GM18907 (cell line): ENCODE data around the gene RETREG3.
A peak's percentile ranks its signal among the peaks of the same experiment; 100 is the strongest.
"Not testable (repeated sequence)": the region's sequence is repeated elsewhere in the genome, so short reads cannot be mapped to it uniquely, and the experiment has no call there.

Source experiments
- ATAC-seq: cut with Tn5 transposase; IDR thresholded peaks from one replicate; pipeline ENCODE4 v1.9.1; 2021; ENCODE audit warnings: mild to moderate bottlenecking, moderate library complexity; ENCODE audit not compliant: unreplicated experiment

RETREG3 gene

DNA sequence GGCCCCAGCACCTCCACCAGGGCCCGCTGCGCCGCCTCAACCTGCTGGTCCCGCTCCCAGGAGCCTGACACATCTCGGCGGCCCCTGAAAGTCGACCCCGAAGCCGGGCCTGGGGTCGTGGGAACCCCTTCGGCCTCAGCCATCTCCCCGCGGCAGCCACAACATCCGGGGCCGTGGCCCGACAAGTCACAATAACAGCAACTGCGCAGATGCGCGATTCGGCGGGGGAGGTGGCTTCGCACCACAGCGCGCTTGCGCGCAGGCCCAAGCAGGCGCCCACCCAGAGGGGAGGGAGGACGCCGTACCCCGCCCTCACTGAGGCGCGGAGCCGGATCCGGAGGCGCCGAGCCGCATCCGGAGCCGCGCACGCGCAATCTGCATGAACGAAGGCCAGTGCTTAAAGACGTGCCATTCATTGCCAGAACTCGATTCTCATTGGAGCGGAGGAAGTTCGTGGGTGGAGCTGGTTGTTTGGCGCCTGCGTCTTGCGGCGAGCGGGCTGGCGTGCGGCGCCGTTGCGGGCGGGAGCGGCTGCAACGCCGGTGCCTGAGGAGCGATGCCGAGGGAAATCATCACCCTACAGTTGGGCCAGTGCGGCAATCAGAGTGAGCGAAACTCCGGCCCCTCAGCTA, at the start of gene RETREG3, which contains the start of gene TUBG1:
RETREG3 (minus strand) TSS at position 193 of the 632 bp plus-strand sequence; CDS start at position 143, 50 bp downstream.
TUBG1 (plus strand) TSS at position 502 of the 632 bp plus-strand sequence; CDS start at position 557, 55 bp downstream.
- peak; percentile 86 for ATAC-seq

DNA sequence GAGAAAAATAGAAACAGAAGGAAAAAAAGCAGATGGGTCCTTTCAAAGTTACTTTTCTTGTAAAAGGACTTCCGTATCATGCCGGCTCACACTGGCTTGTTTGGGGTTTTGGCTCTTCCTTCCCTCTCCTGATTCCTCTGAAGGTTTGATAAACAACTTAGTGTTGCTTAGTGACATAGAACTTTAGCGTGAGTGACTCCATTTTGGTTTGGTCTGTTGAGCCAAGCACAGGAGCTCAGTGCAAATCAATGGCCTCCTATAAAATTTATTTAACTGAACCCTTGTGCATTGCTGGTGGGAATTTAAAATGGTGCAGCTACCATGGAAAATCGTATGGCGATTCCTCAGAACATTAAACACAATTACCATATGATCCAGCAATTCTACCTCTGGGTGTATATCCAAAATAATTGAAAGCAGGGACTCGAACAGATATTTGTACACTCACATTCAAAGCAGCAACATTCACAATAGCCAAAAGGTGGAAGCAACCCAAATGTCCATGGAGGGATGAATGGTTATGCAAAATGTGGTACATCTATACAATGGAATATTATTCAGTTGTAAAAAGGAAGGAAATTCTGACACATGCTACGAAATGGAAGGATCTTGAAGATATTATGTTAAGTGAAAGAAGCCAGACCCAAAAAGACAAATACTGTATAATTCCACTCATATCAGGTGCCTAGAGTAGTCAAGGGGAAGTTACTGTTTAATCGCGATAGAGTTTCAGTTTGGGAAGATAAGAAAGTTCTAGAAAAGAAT, 48.8 kb upstream of the RETREG3 start:
- no peak for ATAC-seq

DNA sequence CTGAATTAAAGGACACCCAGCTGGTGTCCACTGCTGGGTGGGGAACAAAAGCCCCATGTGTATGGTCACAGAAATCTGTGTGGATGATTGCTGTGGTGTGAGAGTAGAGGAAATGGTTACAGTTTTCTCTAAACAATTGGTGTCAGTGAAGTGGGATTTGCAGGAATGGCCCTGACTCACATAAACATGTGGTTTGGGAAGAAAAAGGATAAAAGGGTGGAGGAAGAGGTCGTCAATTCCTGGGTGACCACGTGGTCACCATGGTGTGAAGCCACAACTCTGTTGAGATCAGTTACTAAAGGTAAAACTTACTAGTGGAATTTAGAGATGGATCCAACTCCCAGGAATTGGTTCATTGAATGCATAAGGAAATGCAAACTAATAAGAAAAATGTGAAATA, 46.4 kb upstream of the RETREG3 start:
- ATAC-seq: no peak

GRCh38 chr17:42653179-42654124, 44.3 kb upstream of the RETREG3 start:
- no peak for ATAC-seq

DNA sequence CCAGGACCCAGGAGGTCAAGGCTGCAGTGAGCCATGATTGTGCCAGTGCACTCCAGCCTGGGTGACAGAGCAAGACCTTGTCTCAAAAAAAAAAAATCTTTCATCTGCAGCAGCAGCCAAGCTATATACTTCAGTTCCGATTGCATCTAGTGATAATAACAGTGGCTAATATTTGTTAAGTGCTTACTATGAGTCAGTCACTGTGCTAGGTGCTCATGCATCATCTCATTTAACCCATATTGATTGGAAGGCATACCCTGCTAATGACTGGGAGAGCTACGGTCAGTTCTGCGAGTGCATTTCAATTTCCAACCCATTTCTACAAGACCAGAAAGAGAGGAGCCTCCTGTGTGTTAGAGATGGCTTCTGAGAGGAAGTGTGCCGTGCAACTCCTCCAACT, 42.2 kb upstream of the RETREG3 start:
- ATAC-seq: no peak

DNA sequence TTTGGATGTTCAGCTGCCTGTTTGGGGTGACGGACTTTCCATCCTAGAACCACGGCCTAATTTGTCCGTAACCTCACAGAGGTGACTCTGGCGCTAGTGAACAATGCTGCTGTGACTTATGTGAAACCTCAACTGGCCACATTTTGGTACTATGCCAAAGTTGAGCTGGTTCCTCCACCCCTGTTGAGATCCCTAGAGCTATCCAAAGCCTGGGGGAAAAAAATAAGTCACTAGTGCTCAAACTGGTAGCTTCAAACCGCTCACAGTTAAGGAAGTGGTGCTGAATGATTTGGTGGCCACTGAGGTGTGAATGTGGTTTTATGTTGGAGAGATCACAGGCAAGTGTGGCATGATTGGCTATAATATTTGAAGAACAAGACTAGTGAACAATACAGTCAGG, 38.6 kb upstream of the RETREG3 start:
- ATAC-seq: no peak

DNA sequence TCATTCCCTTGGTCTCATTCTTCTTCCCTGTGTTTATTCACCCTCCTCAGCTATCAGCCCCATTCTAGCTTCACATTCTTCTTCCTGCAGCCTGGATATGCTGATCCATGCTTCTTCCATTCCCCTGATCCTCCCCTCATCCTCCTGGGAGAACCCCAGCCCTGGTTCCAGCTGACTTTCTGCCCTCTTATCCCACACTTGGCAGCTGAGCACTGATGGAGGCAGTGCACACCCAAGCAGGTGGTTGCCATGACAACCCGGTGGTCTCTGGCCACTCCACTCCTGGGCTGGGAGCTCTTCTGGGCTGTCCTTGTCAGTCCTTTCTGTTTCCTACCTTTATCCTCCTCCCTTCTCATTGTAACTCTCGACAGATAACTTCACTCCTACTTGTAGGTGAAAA, 33.2 kb upstream of the RETREG3 start:
- ATAC-seq: no peak

DNA sequence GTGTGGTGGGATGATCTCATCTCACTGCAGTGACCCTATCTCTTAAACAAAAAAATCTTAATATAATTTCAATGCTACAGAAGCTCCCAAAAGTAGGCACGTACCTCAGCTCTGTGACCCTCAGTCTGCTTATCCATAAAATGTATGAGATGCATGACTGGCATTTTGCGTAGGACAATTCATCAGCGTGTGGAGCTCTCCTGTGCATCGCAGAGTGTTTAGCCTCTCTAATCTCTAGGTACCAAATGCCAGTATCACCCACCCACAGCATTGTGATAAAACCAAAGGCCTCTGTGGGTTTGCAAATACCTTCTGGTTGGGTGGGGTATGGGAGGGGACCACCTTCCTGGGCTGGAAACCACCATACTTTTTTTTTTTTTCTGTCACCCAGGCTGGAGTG, 30.9 kb upstream of the RETREG3 start:
- ATAC-seq: no peak

DNA sequence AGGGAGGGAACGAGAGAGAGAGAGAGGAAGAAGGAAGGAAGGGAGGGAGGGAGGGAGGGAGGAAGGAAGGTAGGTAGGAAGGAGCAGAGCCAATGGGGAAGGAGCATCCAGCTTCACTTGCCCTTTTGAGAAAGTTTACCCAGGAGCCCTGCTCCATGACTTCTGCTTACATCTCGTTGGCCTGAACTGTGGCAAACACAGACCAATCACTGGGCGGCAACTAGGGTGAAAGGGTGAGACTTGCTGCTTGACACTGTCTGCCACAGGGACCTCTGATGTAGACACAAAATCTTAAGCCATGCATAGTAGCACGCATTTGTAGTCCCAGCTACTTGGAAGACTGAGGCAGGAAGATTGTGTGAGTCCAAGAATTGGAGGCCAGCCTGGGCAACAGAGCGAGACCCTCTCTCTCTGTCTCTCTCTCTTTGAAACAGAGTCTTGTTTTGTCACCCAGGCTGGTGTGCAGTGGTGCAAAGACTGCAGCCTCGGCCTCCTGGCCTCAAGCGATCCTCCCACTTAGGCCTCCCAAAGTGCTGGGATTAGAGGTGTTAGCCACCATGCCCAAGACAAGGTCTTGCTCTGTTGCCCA, 30.4 kb upstream of the RETREG3 start:
- ATAC-seq: no peak

- no peak for ATAC-seq
These were observed 23.8 kb upstream of the RETREG3 start for GRCh38 chr17:42632949-42633444.

DNA sequence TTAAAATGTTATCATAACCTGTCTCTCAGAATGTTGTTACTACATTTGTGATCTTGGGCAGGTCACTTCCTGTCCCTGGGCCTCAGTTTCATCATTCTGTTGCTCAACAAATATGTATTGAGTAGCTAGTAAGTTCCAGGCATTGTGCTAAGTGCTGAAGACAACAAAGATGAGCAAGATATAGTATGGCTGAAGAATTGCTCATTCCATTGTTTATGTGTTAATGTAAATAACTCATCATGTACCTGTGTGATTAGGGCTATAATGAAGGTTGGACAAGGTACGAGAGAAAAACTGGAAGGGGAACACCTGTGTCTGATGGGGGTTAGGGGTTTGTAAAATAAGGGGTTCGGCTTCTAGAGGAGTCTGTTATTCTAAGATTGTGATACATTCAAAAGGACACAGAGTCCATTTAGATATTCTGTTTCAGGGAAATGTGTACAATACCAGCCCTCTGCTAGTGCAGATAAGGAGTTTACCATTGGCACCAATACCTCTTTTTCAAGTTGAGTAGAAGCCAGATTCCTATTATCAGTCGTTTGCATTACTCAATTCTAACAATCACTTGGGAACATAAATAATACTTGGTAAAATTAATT, 20.3 kb upstream of the RETREG3 start:
- ATAC-seq: no peak

DNA sequence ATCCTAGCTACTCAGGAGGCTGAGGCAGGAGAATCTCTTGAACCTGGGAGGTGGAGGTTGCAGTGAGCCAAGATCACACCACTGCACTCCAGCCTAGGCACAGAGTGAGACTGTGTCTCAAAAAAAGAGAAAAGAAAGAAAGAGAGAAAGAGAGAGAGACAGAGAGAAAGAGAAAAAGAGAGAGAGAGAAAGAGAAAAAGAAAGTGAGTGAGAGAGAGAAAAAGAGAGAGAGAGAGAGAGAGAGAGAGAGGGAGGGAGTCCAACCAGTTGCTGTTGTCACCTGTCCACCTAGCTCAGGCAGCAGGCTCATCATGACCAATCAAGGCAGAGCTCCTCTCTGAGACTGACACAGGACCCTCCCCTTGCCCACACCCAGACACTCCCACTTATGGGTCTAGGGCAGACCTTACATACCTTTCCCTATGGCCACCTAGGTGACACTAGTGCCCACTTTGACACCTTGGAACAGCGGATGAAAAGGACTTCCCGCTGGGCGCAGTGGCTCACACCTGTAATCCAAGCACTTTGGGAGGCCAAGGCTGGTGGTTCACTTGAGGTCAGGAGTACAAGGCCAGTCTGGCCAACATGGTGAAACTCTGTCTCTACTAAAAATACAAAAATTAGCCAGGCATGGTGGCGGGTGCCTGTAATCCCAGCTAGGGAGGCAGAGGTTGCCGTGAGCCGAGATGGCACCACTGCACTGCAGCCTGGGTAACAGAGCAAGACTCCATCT, 18.0 kb upstream of the RETREG3 start:
- not testable (repeated sequence) for ATAC-seq

DNA sequence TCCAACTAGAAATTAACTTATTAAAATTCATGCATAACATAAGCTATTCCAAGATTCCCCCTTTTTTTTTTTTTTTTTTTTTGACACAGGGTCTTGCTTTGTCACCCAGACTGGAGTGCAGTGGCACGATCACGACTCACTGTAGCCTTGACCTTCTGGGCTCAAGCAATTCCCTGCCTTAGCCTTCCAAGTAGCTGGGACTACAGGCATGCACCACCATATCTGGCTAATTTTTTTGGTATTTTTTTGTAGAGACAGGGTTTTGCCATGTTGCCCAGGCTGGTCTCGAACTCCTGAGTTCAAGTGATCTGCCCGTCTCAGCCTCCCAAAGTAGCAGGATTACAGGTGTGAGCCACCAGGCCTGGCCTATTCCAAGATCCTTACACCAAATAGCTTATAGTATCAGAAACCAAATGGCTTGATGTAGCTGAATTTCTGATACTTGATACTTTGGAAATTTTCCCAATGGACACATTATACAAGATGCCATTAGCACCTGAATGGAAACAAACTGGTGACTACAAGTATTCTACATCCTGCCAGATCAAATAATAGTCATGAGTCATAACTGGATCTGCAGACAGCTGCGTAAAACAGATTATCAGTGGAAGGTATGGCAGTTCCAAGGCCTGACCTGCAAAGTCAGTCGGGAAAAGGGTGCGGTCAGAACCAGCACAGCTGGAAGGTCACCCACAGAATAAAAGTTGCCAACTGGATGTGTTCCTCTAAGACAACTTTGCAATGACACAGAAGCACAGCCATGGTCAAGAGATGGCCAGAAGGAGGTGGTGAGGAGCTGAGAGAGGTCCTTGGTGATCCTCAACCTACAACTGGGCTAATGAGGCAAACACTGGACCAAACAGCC, 14.8 kb upstream of the RETREG3 start:
- no peak for ATAC-seq

DNA sequence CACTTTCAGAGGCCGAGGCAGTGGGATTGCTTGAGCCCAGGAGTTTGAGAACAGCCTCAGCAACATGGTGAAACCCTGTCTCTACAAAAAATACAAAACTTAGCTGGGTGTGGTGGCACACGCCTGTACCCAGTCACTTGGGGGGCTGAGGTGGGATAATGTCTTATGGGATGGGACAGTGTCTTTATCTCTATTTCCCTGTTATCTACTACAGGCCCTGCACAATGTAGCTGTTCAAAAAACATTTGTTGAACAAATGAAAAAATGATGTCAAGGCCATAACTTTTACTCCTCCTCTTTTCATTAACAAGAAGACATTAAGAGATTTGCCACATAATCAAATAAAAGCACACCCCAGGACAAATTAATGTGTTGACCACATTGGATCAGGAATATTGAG, 14.1 kb upstream of the RETREG3 start:
- ATAC-seq: no peak

DNA sequence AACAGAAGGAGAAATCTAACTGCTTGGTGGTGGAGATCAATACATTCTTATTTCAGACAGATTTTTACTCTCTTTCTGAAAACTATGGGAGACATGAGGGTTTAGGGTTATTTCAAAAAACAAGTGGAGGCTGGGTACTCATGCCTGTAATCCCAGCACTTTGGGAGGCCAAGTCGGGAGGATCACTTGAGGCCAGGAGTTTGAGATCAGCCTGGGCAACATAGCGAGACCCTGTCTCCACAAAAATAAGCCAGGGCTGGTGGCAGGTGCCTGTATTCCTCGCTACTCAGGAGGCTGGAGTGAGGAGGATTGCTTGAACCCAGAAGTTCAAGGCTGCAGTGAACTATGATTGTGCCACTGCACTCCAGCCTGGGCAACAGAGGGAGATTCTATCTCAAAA, 12.8 kb upstream of the RETREG3 start:
- ATAC-seq: not testable (repeated sequence)

- peak; percentile 70 for ATAC-seq
These were observed 9.4 kb upstream of the RETREG3 start for GRCh38 chr17:42618442-42619150.

- ATAC-seq: peak; percentile 20
These were observed 8.8 kb upstream of the RETREG3 start for GRCh38 chr17:42617956-42618431.
